Neural progenitor cell (in vitro differentiated cells): ENCODE results near the gene GUCY2C.

Experiments used
- CTCF ChIP-seq: fragments of 200-600 bp; sonication (generic); IDR thresholded peaks from 2 replicates; pipeline ENCODE4 v1.5.1; 2017; ENCODE audit warnings: antibody characterized with exemption, mild to moderate bottlenecking
- EZH2 ChIP-seq: fragments of 200-600 bp; sonication (generic); IDR thresholded peaks from 2 replicates; pipeline ENCODE4 v1.6.1; 2017; ENCODE audit warnings: antibody characterized with exemption, mild to moderate bottlenecking, moderate library complexity
- EZH2phosphoT487 ChIP-seq: fragments of 200-600 bp; sonication (generic); IDR thresholded peaks from 2 replicates; pipeline ENCODE4 v1.6.1; 2017; ENCODE audit warnings: antibody characterized with exemption

- no peak for TF ChIP-seq CTCF
- TF ChIP-seq EZH2, result no peak
- no peak for TF ChIP-seq EZH2phosphoT487
Observed at GRCh38 chr12:14655284-14655683, 41.1 kb downstream of the GUCY2C start.
